Bronchial epithelial cell (primary cell): Measurements from ENCODE around the gene C4BPA. TPM values are rescaled to one million over a fixed set of nuclear protein-coding genes. Genes with fewer than 3 reads are reported as not detected.

Experiments used
- DNase-seq: peaks from one replicate; pipeline ENCODE4 v3.0.0-alpha.2; 2010; ENCODE audit warnings: low read depth
- FAIRE-seq: peaks from 2 replicates; lab custom pipeline; 2011; peaks lifted over from hg19 to GRCh38; lab: Jason Lieb, UNC
- H3K27me3 ChIP-seq: 2 replicates; pipeline ENCODE4 v1.5.1; 2011; ENCODE audit warnings: low read length; ENCODE audit not compliant: control insufficient read depth, insufficient read depth
- H3K36me3 ChIP-seq: 2 replicates; pipeline ENCODE4 v1.5.1; 2011; ENCODE audit warnings: low read length; ENCODE audit not compliant: control insufficient read depth, insufficient read depth
- H3K4me3 ChIP-seq: 2 replicates; pipeline ENCODE4 v1.5.1; 2011; ENCODE audit warnings: mild to moderate bottlenecking, low read depth, low read length, control low read depth
- CTCF ChIP-seq: IDR thresholded peaks from 2 replicates; pipeline ENCODE4 v1.5.1; 2011; ENCODE audit warnings: mild to moderate bottlenecking, moderate library complexity, low read length, control low read depth, inconsistent platforms; ENCODE audit not compliant: insufficient read depth, severe bottlenecking
- total RNA-seq: library from RNA; depleted of rRNA; stranded (reverse); fragments of >200 nt; gene quantifications from 2 replicates; pipeline ENCODE4 v1.2.1, GENCODE V29; 2014

The C4BPA gene
- total RNA-seq, 1 donor from 2014 or later = not detected

- H3K4me3 ChIP-seq = no peak overlapping the region
- TF ChIP-seq CTCF = no peak
- no peak for FAIRE-seq
- no peaks in the 10 kb centered on the region for H3K27me3 ChIP-seq
- DNase-seq = no peak
- H3K36me3 ChIP-seq = no peaks in the 10 kb centered on the region
Observed at GRCh38 chr1:207191061-207191460, 87.0 kb downstream of the C4BPA start.

GRCh38 chr1:207191776-207192175, 87.7 kb downstream of the C4BPA start:
- DNase-seq = no peak
- Histone ChIP-seq H3K27me3 (no peaks in the 10 kb centered on the region), H3K36me3 (no peaks in the 10 kb centered on the region), H3K4me3 (no peak overlapping the region)
- TF ChIP-seq CTCF = no peak
- FAIRE-seq = no peak

- no peaks in the 10 kb centered on the region for H3K27me3 ChIP-seq
- FAIRE-seq = no peak
Observed at GRCh38 chr1:207194197-207194596, 90.2 kb downstream of the C4BPA start.

More at GRCh38 chr1:207194197-207194596, 90.2 kb downstream of the C4BPA start:
- Histone ChIP-seq H3K36me3 (no peaks in the 10 kb centered on the region), H3K4me3 (no peak overlapping the region)
- no peak for DNase-seq
- TF ChIP-seq CTCF = no peak

Other genes with a start within 250 kb of the C4BPA start
- gene IL20, start 238.6 kb upstream of the C4BPA start, total RNA-seq = 0.53 TPM in 1 of 2 replicates, not detected in the other
- 0.13 and 0.26 TPM in 2 replicates for gene IL24, start 206.8 kb upstream of the C4BPA start, total RNA-seq
- 0.38 TPM in 1 of 2 replicates, not detected in the other for gene FCMR, start 182.3 kb upstream of the C4BPA start, total RNA-seq
- under 0.01 and 0.51 TPM in 2 replicates for gene PIGR, start 157.8 kb upstream of the C4BPA start, total RNA-seq
- not detected in 2 replicates for gene FCAMR, start 133.8 kb upstream of the C4BPA start, total RNA-seq
- 20.0 and 29.6 TPM in 2 replicates for gene C1orf116, start 71.5 kb upstream of the C4BPA start, total RNA-seq
- 12.8 and 15.3 TPM in 2 replicates for gene YOD1, start 53.0 kb upstream of the C4BPA start, total RNA-seq
- gene PFKFB2, start 51.0 kb upstream of the C4BPA start, total RNA-seq = 36.9 and 63.2 TPM in 2 replicates
- not detected in 2 replicates for gene C4BPB, start 15.4 kb upstream of the C4BPA start, total RNA-seq
- gene CD55, start 217.4 kb downstream of the C4BPA start, total RNA-seq = 63.4 and 85.3 TPM in 2 replicates